Stimulated activated CD8-positive, alpha-beta memory T cell treated with anti-CD3 and anti-CD28 coated beads, Interleukin-12 subunit alpha, Interleukin-12 subunit beta, amount 100 ng/mL, for 1 hour (primary cell): ENCODE results near the gene SH3RF2.
"Not testable (repeated sequence)": the region's sequence is repeated elsewhere in the genome, so short reads cannot be mapped to it uniquely, and the experiment has no call there.

Experiments
- DNase-seq: peaks from one replicate; pipeline ENCODE4 v3.0.0-alpha.2; 2020; ENCODE audit warnings: low read depth

Gene SH3RF2

GRCh38 chr5:145979270-145980223 lies 43.2 kb downstream of the SH3RF2 start:
- DNase-seq: no peak

- DNase-seq: no peak
Measured at GRCh38 chr5:145980259-145980658, 43.9 kb downstream of the SH3RF2 start.

DNA sequence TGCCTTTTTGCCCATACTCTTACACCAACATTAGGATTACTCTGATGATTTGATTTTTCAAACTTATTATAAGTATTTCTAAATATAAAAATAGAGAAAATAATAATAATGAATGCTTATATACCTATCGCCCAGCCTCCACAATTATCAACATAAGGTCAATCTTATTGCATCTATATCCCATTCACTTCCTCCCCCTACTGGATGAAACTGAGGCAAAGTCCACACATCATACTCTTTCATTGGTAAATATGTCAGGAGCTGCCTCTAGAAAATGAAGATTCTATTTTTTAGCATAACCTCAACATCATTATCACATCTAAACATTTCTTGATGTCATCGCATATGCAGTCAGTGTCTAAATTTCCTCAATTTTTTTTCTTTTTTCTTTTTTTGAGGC lies 44.3 kb downstream of the SH3RF2 start:
- no peak for DNase-seq

DNA sequence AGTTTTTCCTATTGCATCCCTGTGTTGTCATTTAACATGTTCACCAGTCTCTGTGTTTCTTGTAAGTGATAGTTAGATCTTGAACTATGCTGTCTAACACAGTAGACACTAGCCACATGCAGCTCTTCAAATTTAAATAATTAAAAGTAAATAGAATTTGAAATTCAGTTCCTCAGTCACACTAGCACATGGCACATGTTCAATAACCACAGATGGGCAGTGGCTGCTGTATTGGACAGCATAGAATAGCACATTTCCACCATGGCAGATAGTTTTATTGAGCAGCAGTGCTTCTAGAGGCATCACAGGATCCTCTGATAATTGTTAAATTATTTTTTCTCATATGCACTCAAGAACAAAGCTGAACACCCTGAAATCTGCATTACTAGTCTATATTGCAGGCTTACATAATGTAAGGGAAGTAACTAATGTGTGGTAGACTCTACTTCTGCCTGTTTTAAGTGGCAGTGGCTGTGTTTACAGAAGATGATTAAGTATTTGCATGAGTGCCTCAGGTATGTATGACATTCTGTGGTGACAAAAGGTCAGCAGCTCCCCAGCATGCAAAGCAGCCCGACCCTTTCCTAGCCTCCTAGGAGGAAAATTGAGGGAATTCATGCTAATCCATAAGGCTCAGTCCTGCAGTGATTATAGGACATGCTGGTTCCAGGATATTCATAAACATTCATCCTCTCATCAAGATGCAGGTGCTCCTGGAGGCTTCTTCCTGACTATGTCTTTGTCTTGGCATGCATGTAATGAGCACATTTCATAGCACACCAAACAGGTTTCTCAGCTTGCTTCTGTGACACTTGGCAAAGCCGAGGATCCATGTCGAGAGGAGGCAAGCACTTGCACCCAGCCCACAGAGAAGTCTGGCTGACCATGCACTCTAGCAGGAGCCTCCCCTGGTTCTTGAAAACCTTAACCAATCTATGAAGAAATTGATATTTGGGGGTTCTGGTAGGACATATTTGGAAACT lies 45.5 kb downstream of the SH3RF2 start:
- no peak for DNase-seq

DNA sequence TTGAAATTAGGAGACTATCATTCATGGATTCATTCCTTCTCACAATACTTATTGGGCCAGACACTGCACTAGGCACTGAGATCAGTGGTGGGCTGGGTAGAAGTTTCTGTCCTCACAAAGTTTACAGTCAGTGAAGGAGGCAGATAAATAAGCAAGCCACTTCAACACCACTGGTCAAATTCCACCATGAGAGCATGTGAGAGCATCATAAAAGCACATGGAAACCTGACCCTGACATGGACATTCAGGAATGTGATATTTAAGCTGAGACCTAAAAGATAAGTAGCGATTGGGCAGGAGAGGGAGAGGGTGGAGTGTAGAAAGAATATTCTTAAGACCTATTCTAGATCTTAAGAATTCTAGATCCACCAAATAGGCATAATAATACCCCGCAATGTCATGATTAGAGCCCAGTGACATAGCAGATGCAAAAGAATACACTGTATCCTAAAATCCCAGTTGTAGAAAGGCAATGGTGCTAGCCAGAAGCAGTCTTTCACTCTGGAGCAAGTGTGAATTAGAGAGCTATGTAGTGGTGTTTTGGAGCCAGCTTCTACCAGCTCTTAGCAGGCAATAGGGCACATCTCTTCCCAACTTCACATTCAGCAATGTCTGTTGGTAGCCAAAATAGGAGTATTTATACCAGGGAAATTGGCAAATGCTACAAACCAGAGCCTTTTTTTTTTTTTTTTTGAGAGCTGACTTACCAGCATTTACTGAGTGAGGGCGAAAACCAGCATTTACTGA lies 46.4 kb downstream of the SH3RF2 start:
- DNase-seq: no peak

DNA sequence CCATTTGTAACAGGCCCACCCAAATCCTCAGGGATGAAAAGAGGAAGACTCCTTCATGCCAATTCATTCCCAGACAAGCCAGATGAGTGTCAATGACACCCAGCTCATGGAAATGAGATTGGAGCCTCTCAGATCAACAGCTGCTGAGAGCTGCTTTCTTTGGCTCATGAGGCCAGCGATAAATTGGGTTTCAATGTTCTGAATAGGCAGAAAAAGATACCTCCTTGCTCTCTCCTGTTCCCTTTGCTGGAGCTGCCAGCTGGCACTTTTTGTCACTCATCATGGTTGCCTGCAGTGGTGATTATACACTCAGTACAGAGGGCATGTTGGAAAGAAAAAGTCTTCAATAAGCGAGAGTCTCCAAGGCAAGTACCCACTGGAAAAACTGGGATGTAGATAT lies 47.1 kb downstream of the SH3RF2 start:
- no peak for DNase-seq

DNA sequence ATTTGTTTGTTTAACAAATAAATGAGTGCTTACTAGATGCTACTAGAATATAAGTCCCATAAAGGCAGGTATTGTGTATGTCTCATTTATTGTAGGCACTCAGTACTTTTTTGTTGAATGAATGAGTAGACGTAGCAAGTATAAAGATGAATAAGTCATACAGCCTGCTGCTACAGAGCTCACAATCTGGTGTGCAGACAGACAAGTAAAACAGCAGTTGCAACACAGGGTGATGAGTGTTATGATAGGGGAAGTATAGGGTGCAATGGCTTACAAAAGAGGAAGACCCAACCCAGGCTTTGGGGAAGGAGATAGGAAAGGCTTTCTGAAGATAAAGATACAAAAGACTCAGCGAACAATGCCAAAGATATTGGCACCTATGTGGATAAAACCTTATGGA lies 47.7 kb downstream of the SH3RF2 start:
- no peak for DNase-seq

DNA sequence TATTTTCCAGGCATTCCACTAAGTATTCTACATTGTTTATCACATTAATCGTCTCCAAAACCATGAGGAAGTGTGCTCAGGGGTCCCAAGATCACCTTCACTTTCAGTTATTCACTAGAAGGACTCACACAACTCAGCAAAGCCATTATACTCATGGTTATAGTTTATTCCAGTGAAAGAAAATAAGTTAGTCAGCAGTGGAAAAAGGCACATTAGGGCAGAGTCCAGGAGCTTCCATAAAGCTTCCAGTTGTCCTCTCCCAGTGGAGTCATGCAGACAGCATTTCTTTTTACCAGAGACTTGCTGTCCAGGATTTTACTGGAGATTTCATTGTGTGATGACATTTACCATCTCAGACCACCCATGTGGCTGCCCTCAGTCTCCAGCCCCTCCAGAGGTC lies 51.5 kb downstream of the SH3RF2 start:
- DNase-seq: no peak

- no peak for DNase-seq
Measured at GRCh38 chr5:145988993-145989392, 52.6 kb downstream of the SH3RF2 start.

GRCh38 chr5:145989428-145989827 lies 53.0 kb downstream of the SH3RF2 start:
- no peak for DNase-seq

GRCh38 chr5:145990170-145990569 lies 53.8 kb downstream of the SH3RF2 start:
- no peak for DNase-seq

GRCh38 chr5:145991044-145991575 lies 54.7 kb downstream of the SH3RF2 start:
- no peak for DNase-seq

GRCh38 chr5:145993538-145993937 lies 57.2 kb downstream of the SH3RF2 start:
- not testable (repeated sequence) for DNase-seq

- DNase-seq: no peak
Measured at GRCh38 chr5:145996135-145996534, 59.8 kb downstream of the SH3RF2 start.

DNA sequence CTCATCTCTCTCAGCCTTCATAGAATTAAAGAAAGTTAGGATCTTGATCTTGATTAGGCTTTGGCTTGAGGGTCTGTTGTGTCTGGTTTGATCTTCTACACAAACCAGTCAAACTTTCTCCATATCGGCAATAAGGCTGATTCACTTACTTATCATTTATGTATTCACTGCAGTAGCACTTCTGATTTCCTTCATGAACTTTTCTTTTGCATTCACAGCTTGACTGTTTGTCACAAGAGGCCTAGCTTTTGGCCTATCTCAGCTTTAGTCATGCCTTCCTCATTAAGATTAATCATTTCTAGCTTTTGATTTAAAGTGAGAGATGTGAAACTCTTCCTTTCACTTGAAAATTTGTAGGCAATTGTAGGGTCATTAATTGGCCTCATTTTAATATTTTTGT lies 62.8 kb downstream of the SH3RF2 start:
- no peak for DNase-seq

DNA sequence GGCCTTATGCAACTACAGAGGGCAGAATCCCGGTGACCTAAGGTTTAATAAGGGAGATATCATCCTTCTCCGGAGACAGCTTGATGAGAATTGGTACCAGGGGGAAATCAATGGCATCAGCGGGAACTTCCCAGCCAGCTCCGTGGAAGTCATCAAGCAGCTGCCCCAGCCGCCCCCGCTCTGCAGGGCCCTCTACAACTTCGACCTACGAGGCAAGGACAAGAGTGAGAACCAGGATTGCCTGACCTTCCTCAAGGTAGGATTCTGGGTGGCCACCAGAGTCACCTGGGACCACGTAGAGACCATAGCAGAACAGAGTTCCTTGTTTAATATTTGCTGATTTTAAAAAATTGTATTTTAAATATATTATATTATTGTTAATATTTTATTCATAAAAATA lies 63.7 kb downstream of the SH3RF2 start:
- no peak for DNase-seq

DNA sequence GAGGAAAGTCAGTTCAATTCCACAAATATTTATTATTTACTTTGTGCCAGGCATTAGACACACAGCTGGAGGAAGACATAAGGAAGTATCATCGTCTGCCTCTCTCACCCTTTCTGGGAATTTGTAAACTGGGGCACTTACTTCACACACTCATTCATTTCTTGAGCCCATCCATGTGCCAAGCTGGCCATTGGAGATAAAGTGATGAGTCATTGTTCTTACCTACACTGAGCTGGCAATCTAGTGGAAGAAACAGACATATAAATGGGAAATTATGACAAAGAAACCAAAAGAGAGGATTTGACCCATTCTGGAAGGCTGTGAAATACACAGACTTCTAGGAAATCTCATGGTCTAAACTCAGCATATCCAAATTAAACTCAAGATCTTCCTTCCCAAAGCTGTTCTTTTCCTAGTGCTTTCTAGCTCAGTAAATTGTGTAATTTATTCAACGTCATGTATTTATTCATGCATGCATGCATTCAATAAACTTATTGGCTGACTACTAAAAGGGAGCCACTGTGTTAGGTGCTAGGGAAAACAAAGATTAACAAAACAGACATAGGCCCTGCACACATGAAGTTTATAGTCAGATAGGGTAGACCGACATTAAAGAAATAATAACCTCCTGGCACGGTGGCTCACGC lies 65.3 kb downstream of the SH3RF2 start:
- DNase-seq: no peak

DNA sequence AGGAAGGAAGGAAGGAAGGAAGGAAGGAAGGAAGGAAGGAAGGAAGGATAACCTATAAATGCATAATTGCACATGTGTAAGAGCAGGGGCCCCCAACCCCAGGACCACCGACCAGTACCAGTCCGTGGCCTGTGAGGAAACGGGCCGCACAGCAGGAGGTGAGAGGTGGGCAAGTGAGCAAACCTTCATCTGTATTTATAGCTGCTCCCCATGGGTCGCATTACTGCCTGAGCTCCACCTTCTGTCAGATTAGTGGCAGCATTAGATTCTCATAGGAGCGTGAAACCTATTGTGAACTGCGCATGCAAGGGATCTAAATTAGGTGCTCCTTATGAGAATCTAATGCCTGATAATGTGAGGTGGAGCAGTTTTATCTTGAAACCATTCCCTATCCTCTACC lies 66.1 kb downstream of the SH3RF2 start:
- no peak for DNase-seq

GRCh38 chr5:146003852-146004251 lies 67.5 kb downstream of the SH3RF2 start:
- no peak for DNase-seq

DNA sequence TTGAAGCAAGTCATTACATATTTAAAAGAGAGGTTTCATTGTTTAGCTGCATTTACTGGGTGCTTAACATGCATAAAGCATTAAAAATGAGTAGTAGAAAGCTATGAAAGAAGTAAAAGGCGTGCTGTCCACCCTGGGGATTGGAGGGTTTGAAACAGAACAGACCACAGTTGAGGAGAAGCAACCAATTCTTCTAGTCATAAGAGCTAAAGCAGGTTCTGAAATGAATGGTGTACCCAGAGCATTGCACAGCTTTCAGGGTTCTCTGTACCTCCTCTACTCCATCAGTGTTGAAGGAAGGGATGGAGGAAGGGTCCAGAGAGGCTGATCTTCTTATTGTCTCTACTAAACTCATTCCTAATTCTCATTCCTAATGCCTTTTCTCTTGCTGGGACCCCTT lies 68.9 kb downstream of the SH3RF2 start:
- DNase-seq: no peak

GRCh38 chr5:146005723-146006122 lies 69.3 kb downstream of the SH3RF2 start:
- no peak for DNase-seq
